GM12801 (cell line): Measurements from ENCODE around the gene GPD1L.

Source experiments
- CTCF ChIP-seq: IDR thresholded peaks from one replicate; pipeline ENCODE4 v1.5.1; 2011; ENCODE audit warnings: control low read depth; ENCODE audit not compliant: insufficient read length; ENCODE audit errors: extremely low read depth

GPD1L gene

GRCh38 chr3:32200992-32201758 is 94.8 kb downstream of the GPD1L start:
- TF ChIP-seq CTCF, result no peak

GRCh38 chr3:32202496-32202895 is 96.1 kb downstream of the GPD1L start:
- no peak for TF ChIP-seq CTCF

GRCh38 chr3:32203854-32204253 is 97.4 kb downstream of the GPD1L start:
- TF ChIP-seq CTCF, result no peak

GRCh38 chr3:32208447-32208846 is 102.0 kb downstream of the GPD1L start:
- TF ChIP-seq CTCF, result no peak

- no peak for TF ChIP-seq CTCF
These were observed 108.8 kb downstream of the GPD1L start for GRCh38 chr3:32215185-32215584.

- no peak for TF ChIP-seq CTCF
These were observed 109.9 kb downstream of the GPD1L start for GRCh38 chr3:32216172-32216783.

GRCh38 chr3:32217339-32217738 is 110.9 kb downstream of the GPD1L start:
- TF ChIP-seq CTCF, result no peak
